BJ (cell line): ENCODE data around the gene TOM1L2. TPM values are rescaled to one million over a fixed set of nuclear protein-coding genes. Genes with fewer than 3 reads are reported as not detected.
A peak's percentile ranks its signal among the peaks of the same experiment; 100 is the strongest.

ENCODE experiments used
- CTCF ChIA-PET: fragments of 350-600 bp; formaldehyde crosslinking; extraction: SDS; loops from one replicate; lab custom pipeline; 2021; ENCODE audit warnings: antibody characterized with exemption, inconsistent platforms; lab: Yijun Ruan, JAX
- POLR2A ChIA-PET: fragments of 300-600 bp; sonication (Branson Sonifier 250); formaldehyde crosslinking; extraction: SDS; loops from one replicate; lab custom pipeline; 2021; ENCODE audit warnings: antibody characterized with exemption; lab: Charles Lee
- DNase-seq: peaks from one replicate; pipeline ENCODE4 v3.0.0-alpha.2; 2011; ENCODE audit warnings: low read depth
- H3K27me3 ChIP-seq: 2 replicates; pipeline ENCODE4 v1.6.0; 2011; ENCODE audit warnings: low read length; ENCODE audit not compliant: control insufficient read depth, insufficient read depth
- H3K36me3 ChIP-seq: 2 replicates; pipeline ENCODE4 v1.5.1; 2011; ENCODE audit warnings: low read length; ENCODE audit not compliant: control insufficient read depth, insufficient read depth
- H3K4me3 ChIP-seq: 2 replicates; pipeline ENCODE4 v1.5.1; 2011; ENCODE audit warnings: low read depth, mild to moderate bottlenecking, control low read depth, low read length
- CTCF ChIP-seq: IDR thresholded peaks from 2 replicates; pipeline ENCODE4 v1.5.1; 2011; ENCODE audit warnings: low read depth, mild to moderate bottlenecking, control low read depth, inconsistent platforms, low read length, moderate library complexity; ENCODE audit not compliant: insufficient read depth
- polyA plus RNA-seq: library from polyadenylated mRNA; depleted of rRNA; stranded (reverse); fragments of >200 nt; gene quantifications from 2 replicates; pipeline ENCODE4 v1.2.3, GENCODE V29; 2011

The TOM1L2 gene
- polyA plus RNA-seq, 1 experiment, result 39.6 TPM

- Histone ChIP-seq H3K36me3 (peaks cover 3% of the 10 kb centered on the region), H3K4me3 (no peak overlapping the region), H3K27me3 (no peaks in the 10 kb centered on the region)
- TF ChIP-seq CTCF, result no peak
- no peak for DNase-seq
- POLR2A ChIA-PET, result no interaction called here
- CTCF ChIA-PET, result no interaction called here
Measured at GRCh38 chr17:17951524-17951923, 20.7 kb downstream of the TOM1L2 start.

GRCh38 chr17:17950806-17951205, 21.4 kb downstream of the TOM1L2 start:
- no peaks in the 10 kb centered on the region for H3K27me3 ChIP-seq
- DNase-seq, result no peak
- ChIA-PET POLR2A (no interaction called here), CTCF (no interaction called here)
- H3K4me3 ChIP-seq, result no peak overlapping the region
- peaks cover 3% of the 10 kb centered on the region for H3K36me3 ChIP-seq
- TF ChIP-seq CTCF, result peak; percentile 18; the same call in 1 of the 2 replicates

GRCh38 chr17:17950347-17950746, 21.9 kb downstream of the TOM1L2 start:
- Histone ChIP-seq H3K4me3 (no peak overlapping the region), H3K36me3 (peaks cover 3% of the 10 kb centered on the region), H3K27me3 (no peaks in the 10 kb centered on the region)
- CTCF ChIA-PET, result no interaction called here
- POLR2A ChIA-PET, result no interaction called here
- no peak for DNase-seq
- TF ChIP-seq CTCF, result no peak

- Histone ChIP-seq H3K27me3 (no peaks in the 10 kb centered on the region), H3K4me3 (no peak overlapping the region), H3K36me3 (no peaks in the 10 kb centered on the region; the same call in 1 of the 2 replicates)
- ChIA-PET POLR2A (no interaction called here), CTCF (interaction anchor here (1.3 kb wide), 2 partner anchors 12 to 29 kb away, joined by 3 to 4 read pairs; no protein-coding TSS in a partner anchor)
- DNase-seq, result no peak
- no peak for TF ChIP-seq CTCF
Measured at GRCh38 chr17:17947966-17948365, 24.2 kb downstream of the TOM1L2 start.

GRCh38 chr17:17947309-17947708, 24.9 kb downstream of the TOM1L2 start:
- DNase-seq, result no peak
- no peaks in the 10 kb centered on the region for H3K27me3 ChIP-seq
- H3K4me3 ChIP-seq, result no peak overlapping the region
- ChIA-PET CTCF (interaction anchor here (0.6 to 1.3 kb wide), 3 partner anchors 13 to 28 kb away, joined by 3 to 4 read pairs (median 3); no protein-coding TSS in a partner anchor), POLR2A (no interaction called here)
- H3K36me3 ChIP-seq, result no peaks in the 10 kb centered on the region
- no peak for TF ChIP-seq CTCF
